ENCODE measurements around the gene SDK1. TPM values are rescaled to one million over a fixed set of nuclear protein-coding genes. Genes with fewer than 3 reads are reported as not detected.
"Not testable (repeated sequence)": the region's sequence is repeated elsewhere in the genome, so short reads cannot be mapped to it uniquely, and the experiment has no call there.

SDK1 gene
- total RNA-seq, 2 experiments from 2014 or later: 0.25 to 0.78 TPM

DNA sequence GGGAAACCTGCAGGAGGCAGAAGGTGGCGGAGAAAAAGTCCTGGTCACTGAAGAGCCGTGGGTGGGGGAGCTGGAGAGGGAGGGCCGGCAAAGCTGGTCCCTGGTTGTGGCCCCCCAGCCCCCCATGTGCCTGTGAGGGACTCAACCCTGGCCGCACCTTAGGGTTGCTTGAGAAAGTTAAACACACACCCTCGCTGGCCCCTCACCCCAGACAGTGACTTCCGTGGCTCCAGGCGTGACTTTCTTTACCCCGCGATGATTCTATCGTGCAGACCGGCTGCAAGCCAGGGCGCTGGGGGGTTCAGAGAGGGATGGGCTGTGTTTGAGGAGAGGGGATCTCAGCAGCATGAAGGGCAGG, 933.4 kb downstream of the SDK1 start:
- Mint-ChIP-seq H3K4me3 (no peak overlapping the region), H3K27me3 (no peaks in the 10 kb centered on the region), H3K9me3 (no peaks in the 10 kb centered on the region), H3K36me3 (ENCODE audit: low read depth) (no peaks in the 10 kb centered on the region), H3K4me1 (ENCODE audit: low read depth) (no peaks in the 10 kb centered on the region), H3K27ac (no peak overlapping the region)
- POLR2A ChIA-PET: no interaction called here
- CTCF ChIA-PET: no interaction called here
- ATAC-seq: no peak
- no peak for DNase-seq
- TF ChIP-seq CTCF (IDR thresholded peaks at IDR 0.05): no peak
- intact Hi-C loops (cut with micrococcal nuclease): no loop called here

DNA sequence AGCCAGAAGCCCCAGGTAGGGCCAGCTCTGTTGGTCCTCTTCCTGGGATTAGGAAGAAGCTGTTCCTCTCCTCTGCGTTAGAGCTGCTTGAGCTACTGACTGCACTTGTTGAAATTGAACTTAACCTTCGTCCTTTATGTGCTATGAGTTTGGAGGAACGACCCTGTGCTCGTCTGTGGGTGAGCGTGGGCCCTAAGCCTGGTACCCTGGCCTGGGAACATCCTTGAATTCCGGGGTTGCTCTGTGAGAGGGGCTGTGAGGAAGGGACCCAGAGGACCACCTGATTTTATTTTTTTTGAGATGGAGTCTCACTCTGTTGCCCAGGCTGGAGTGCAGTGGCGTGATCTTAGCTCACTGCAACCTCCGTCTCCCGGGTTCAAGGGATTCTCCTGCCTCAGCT, 933.8 kb downstream of the SDK1 start:
- intact Hi-C loops (cut with micrococcal nuclease): no loop called here
- Mint-ChIP-seq H3K9me3 (no peaks in the 10 kb centered on the region), H3K27ac (no peak overlapping the region), H3K4me3 (no peak overlapping the region), H3K36me3 (ENCODE audit: low read depth) (no peaks in the 10 kb centered on the region), H3K27me3 (no peaks in the 10 kb centered on the region), H3K4me1 (ENCODE audit: low read depth) (no peaks in the 10 kb centered on the region)
- DNase-seq (no peak), ATAC-seq (no peak)
- TF ChIP-seq CTCF (IDR thresholded peaks at IDR 0.05): no peak
- CTCF ChIA-PET: no interaction called here
- POLR2A ChIA-PET: no interaction called here

GRCh38 chr7:4235596-4235995, 934.5 kb downstream of the SDK1 start:
- Mint-ChIP-seq H3K4me1 (ENCODE audit: low read depth) (peaks cover 5% of the 10 kb centered on the region), H3K27me3 (no peaks in the 10 kb centered on the region), H3K4me3 (no peak overlapping the region), H3K36me3 (ENCODE audit: low read depth) (no peaks in the 10 kb centered on the region), H3K9me3 (no peaks in the 10 kb centered on the region), H3K27ac (no peak overlapping the region)
- intact Hi-C loops (cut with micrococcal nuclease): no loop called here
- ATAC-seq: no peak
- CTCF ChIA-PET: no interaction called here
- TF ChIP-seq CTCF (IDR thresholded peaks at IDR 0.05): no peak
- no peak for DNase-seq
- POLR2A ChIA-PET: no interaction called here

DNA sequence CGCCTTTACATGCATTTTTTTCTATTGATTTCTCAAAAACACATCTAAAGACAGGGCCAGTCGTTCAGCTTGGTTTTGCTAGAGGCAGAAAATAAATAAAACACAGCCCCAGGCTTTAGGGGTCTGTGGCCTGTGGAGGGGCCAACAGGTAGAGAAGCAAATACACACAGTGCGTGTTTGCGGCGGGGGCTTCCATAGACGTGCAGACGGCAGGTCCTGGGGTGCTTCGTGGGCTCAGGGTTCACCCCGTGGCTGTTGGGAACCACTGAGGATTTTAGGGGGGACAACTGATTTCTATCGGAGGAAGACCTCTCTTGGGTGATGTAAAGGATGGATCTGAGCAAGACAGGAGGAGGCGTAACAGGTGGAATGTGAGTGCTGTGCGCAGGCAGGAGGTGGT, 935.3 kb downstream of the SDK1 start:
- Mint-ChIP-seq H3K4me3 (no peak overlapping the region), H3K27ac (no peak overlapping the region), H3K36me3 (ENCODE audit: low read depth) (no peaks in the 10 kb centered on the region), H3K27me3 (no peaks in the 10 kb centered on the region), H3K4me1 (ENCODE audit: low read depth) (peaks cover 11% of the 10 kb centered on the region), H3K9me3 (no peaks in the 10 kb centered on the region)
- intact Hi-C loops (cut with micrococcal nuclease): no loop called here
- DNase-seq (no peak), ATAC-seq (no peak)
- TF ChIP-seq CTCF (IDR thresholded peaks at IDR 0.05): no peak
- CTCF ChIA-PET: no interaction called here
- POLR2A ChIA-PET: no interaction called here

DNA sequence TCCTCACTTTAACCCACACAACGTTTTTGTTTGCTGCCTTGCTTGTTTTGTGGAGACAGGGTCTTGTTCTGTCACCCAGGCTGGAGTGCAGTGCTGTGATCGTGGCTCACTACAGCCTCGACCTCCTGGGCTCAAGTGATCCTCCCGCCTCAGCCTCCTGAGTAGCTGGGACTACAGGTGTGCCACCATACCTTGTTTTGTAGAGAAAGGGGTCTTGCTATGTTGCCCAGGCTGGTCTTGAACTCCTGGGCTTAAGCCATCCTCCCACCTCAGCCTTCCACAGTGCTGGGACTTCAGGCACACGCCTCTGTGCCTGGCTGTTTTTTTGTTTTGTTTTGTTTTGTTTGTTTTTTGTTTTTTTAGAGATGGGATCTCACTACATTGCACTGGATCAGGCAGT, 935.8 kb downstream of the SDK1 start:
- CTCF ChIA-PET; H3K36me3 Mint-ChIP-seq (ENCODE audit: low read depth); ATAC-seq; DNase-seq; H3K27ac Mint-ChIP-seq; H3K4me3 Mint-ChIP-seq; intact Hi-C loops (cut with micrococcal nuclease); H3K27me3 Mint-ChIP-seq; POLR2A ChIA-PET; H3K9me3 Mint-ChIP-seq: not testable (repeated sequence)
- H3K4me1 Mint-ChIP-seq (ENCODE audit: low read depth): peaks cover 12% of the 10 kb centered on the region

Data from activated CD8-positive, alpha-beta T cell treated with anti-CD3 and anti-CD28 coated beads for 36 hours (primary cell).